ENCODE measurements around the gene KIF1C. TPM values are rescaled to one million over a fixed set of nuclear protein-coding genes. Genes with fewer than 3 reads are reported as not detected.

The KIF1C gene
- total RNA-seq, 1 donor from 2014 or later = 62.3 TPM

- intact Hi-C loops (cut with micrococcal nuclease) = no loop called here
- DNase-seq = no peak
- Mint-ChIP-seq H3K4me3 (peak overlapping the region; percentile 89), H3K4me1 (peaks cover 23% of the 10 kb centered on the region), H3K27ac (peak overlapping the region; percentile 82), H3K27me3 (peaks cover 6% of the 10 kb centered on the region), H3K9me3 (no peaks in the 10 kb centered on the region), H3K36me3 (ENCODE audit: low read depth) (peaks cover 42% of the 10 kb centered on the region)
Measured at GRCh38 chr17:4999430-5000093, 1.8 kb downstream of the KIF1C start.

GRCh38 chr17:5000237-5000639, 2.5 kb downstream of the KIF1C start:
- no peak for DNase-seq
- Mint-ChIP-seq H3K4me1 (peaks cover 20% of the 10 kb centered on the region), H3K9me3 (no peaks in the 10 kb centered on the region), H3K27ac (no peak overlapping the region), H3K27me3 (peaks cover 3% of the 10 kb centered on the region), H3K4me3 (peak overlapping the region; percentile 89), H3K36me3 (ENCODE audit: low read depth) (peaks cover 49% of the 10 kb centered on the region)
- intact Hi-C loops (cut with micrococcal nuclease) = no loop called here

GRCh38 chr17:5002121-5002788, 4.5 kb downstream of the KIF1C start:
- no peak overlapping the region for H3K27ac Mint-ChIP-seq
- intact Hi-C loops (cut with micrococcal nuclease) = no loop called here
- H3K4me1 Mint-ChIP-seq = peaks cover 16% of the 10 kb centered on the region

GRCh38 chr17:5003214-5003867, 5.6 kb downstream of the KIF1C start:
- peaks cover 70% of the 10 kb centered on the region for H3K36me3 Mint-ChIP-seq (ENCODE audit: low read depth)
- no peak for DNase-seq
- H3K4me1 Mint-ChIP-seq = peaks cover 16% of the 10 kb centered on the region
- intact Hi-C loops (cut with micrococcal nuclease) = no loop called here
- H3K9me3 Mint-ChIP-seq = no peaks in the 10 kb centered on the region
- no peak overlapping the region for H3K27ac Mint-ChIP-seq
- H3K27me3 Mint-ChIP-seq = no peaks in the 10 kb centered on the region
- no peak overlapping the region for H3K4me3 Mint-ChIP-seq

More at GRCh38 chr17:5002121-5002788, 4.5 kb downstream of the KIF1C start:
- Mint-ChIP-seq H3K9me3 (no peaks in the 10 kb centered on the region), H3K36me3 (ENCODE audit: low read depth) (peaks cover 61% of the 10 kb centered on the region), H3K4me3 (no peak overlapping the region), H3K27me3 (no peaks in the 10 kb centered on the region)
- DNase-seq = no peak

- Mint-ChIP-seq H3K9me3 (no peaks in the 10 kb centered on the region), H3K27me3 (no peaks in the 10 kb centered on the region), H3K27ac (peak overlapping the region; percentile 48), H3K4me3 (no peak overlapping the region), H3K4me1 (peaks cover 13% of the 10 kb centered on the region), H3K36me3 (ENCODE audit: low read depth) (peaks cover 53% of the 10 kb centered on the region)
- no peak for DNase-seq
- intact Hi-C loops (cut with micrococcal nuclease) = no loop called here
Measured at GRCh38 chr17:5011928-5012327, 14.2 kb downstream of the KIF1C start.

GRCh38 chr17:5014357-5014756, 16.6 kb downstream of the KIF1C start:
- intact Hi-C loops (cut with micrococcal nuclease) = no loop called here
- H3K36me3 Mint-ChIP-seq (ENCODE audit: low read depth) = peaks cover 41% of the 10 kb centered on the region
- H3K4me3 Mint-ChIP-seq = no peak overlapping the region
- no peaks in the 10 kb centered on the region for H3K9me3 Mint-ChIP-seq
- H3K27me3 Mint-ChIP-seq = no peaks in the 10 kb centered on the region
- peaks cover 18% of the 10 kb centered on the region for H3K4me1 Mint-ChIP-seq
- no peak for DNase-seq
- no peak overlapping the region for H3K27ac Mint-ChIP-seq

GRCh38 chr17:5019475-5019956, 21.8 kb downstream of the KIF1C start:
- intact Hi-C loops (cut with micrococcal nuclease) = loop anchor here (2.0 to 5.0 kb wide), 2 partner anchors 43 to 75 kb away; no protein-coding TSS in a partner anchor
- peak overlapping the region; percentile 61 for H3K27ac Mint-ChIP-seq
- H3K9me3 Mint-ChIP-seq = no peaks in the 10 kb centered on the region
- DNase-seq = peak; percentile 73
- no peak overlapping the region for H3K4me3 Mint-ChIP-seq
- H3K36me3 Mint-ChIP-seq (ENCODE audit: low read depth) = peaks cover 39% of the 10 kb centered on the region
- peaks cover 9% of the 10 kb centered on the region for H3K4me1 Mint-ChIP-seq
- H3K27me3 Mint-ChIP-seq = no peaks in the 10 kb centered on the region

- no peaks in the 10 kb centered on the region for H3K27me3 Mint-ChIP-seq
- H3K4me1 Mint-ChIP-seq = peaks cover 9% of the 10 kb centered on the region
- DNase-seq = no peak
- peaks cover 37% of the 10 kb centered on the region for H3K36me3 Mint-ChIP-seq (ENCODE audit: low read depth)
- no peak overlapping the region for H3K27ac Mint-ChIP-seq
- H3K4me3 Mint-ChIP-seq = no peak overlapping the region
- intact Hi-C loops (cut with micrococcal nuclease) = no loop called here
- no peaks in the 10 kb centered on the region for H3K9me3 Mint-ChIP-seq
Measured at GRCh38 chr17:5020502-5021023, 22.8 kb downstream of the KIF1C start.

- Mint-ChIP-seq H3K4me1 (peaks cover 6% of the 10 kb centered on the region), H3K9me3 (no peaks in the 10 kb centered on the region), H3K27me3 (no peaks in the 10 kb centered on the region), H3K36me3 (ENCODE audit: low read depth) (peaks cover 31% of the 10 kb centered on the region), H3K4me3 (no peak overlapping the region), H3K27ac (peak overlapping the region; percentile 9)
- intact Hi-C loops (cut with micrococcal nuclease) = no loop called here
- DNase-seq = no peak
Measured at GRCh38 chr17:5022171-5022711, 24.5 kb downstream of the KIF1C start.

GRCh38 chr17:5023588-5024147, 25.9 kb downstream of the KIF1C start:
- Mint-ChIP-seq H3K4me3 (no peak overlapping the region), H3K36me3 (ENCODE audit: low read depth) (peaks cover 30% of the 10 kb centered on the region), H3K9me3 (no peaks in the 10 kb centered on the region), H3K27ac (no peak overlapping the region), H3K4me1 (peaks cover 6% of the 10 kb centered on the region), H3K27me3 (no peaks in the 10 kb centered on the region)
- intact Hi-C loops (cut with micrococcal nuclease) = no loop called here
- no peak for DNase-seq

GRCh38 chr17:5024604-5025003, 26.9 kb downstream of the KIF1C start:
- Mint-ChIP-seq H3K4me1 (no peaks in the 10 kb centered on the region), H3K27ac (no peak overlapping the region), H3K36me3 (ENCODE audit: low read depth) (peaks cover 26% of the 10 kb centered on the region), H3K4me3 (no peak overlapping the region), H3K27me3 (no peaks in the 10 kb centered on the region), H3K9me3 (no peaks in the 10 kb centered on the region)
- DNase-seq = no peak
- intact Hi-C loops (cut with micrococcal nuclease) = no loop called here

GRCh38 chr17:5027299-5027698, 29.5 kb downstream of the KIF1C start:
- no peaks in the 10 kb centered on the region for H3K9me3 Mint-ChIP-seq
- no peak for DNase-seq
- H3K36me3 Mint-ChIP-seq (ENCODE audit: low read depth) = peaks cover 14% of the 10 kb centered on the region
- H3K27ac Mint-ChIP-seq = no peak overlapping the region
- intact Hi-C loops (cut with micrococcal nuclease) = no loop called here
- H3K4me1 Mint-ChIP-seq = peaks cover 19% of the 10 kb centered on the region
- H3K4me3 Mint-ChIP-seq = no peak overlapping the region
- H3K27me3 Mint-ChIP-seq = no peaks in the 10 kb centered on the region

- intact Hi-C loops (cut with micrococcal nuclease) = no loop called here
- Mint-ChIP-seq H3K27me3 (no peaks in the 10 kb centered on the region), H3K9me3 (no peaks in the 10 kb centered on the region), H3K4me3 (no peak overlapping the region), H3K27ac (no peak overlapping the region), H3K36me3 (ENCODE audit: low read depth) (peaks cover 10% of the 10 kb centered on the region), H3K4me1 (peaks cover 22% of the 10 kb centered on the region)
- DNase-seq = no peak
Measured at GRCh38 chr17:5027916-5028315, 30.2 kb downstream of the KIF1C start.

Data from activated CD4-positive, alpha-beta T cell treated with anti-CD3 and anti-CD28 coated beads, Interleukin-2, amount 10 ng/mL, durations not matched to agents 24 days and 14 days (primary cell).